GM12891 (cell line): ENCODE results near the gene CCDC92.

ENCODE experiments used
- PAX5 ChIP-seq: IDR thresholded peaks from 2 replicates; pipeline ENCODE4 v1.6.1; 2011; ENCODE audit warnings: low read length, moderate library complexity, mild to moderate bottlenecking; ENCODE audit not compliant: insufficient read depth, severe bottlenecking
- POLR2A ChIP-seq: IDR thresholded peaks from 2 replicates; pipeline ENCODE4 v1.6.1; 2011; ENCODE audit warnings: low read depth, low read length, control low read depth
- POLR2AphosphoS5 ChIP-seq: IDR thresholded peaks from 2 replicates; pipeline ENCODE4 v1.6.1; 2011; ENCODE audit warnings: low read depth, low read length, control low read depth
- POU2F2 ChIP-seq: IDR thresholded peaks from 2 replicates; pipeline ENCODE4 v1.6.1; 2011; ENCODE audit warnings: low read depth, mild to moderate bottlenecking, control low read depth, low read length, moderate library complexity
- SPI1 ChIP-seq: IDR thresholded peaks from 2 replicates; pipeline ENCODE4 v1.6.1; 2011; ENCODE audit warnings: low read depth, low read length, control low read depth
- TAF1 ChIP-seq: IDR thresholded peaks from 2 replicates; pipeline ENCODE4 v1.6.1; 2011; ENCODE audit warnings: low read depth, low read length, control low read depth

DNA sequence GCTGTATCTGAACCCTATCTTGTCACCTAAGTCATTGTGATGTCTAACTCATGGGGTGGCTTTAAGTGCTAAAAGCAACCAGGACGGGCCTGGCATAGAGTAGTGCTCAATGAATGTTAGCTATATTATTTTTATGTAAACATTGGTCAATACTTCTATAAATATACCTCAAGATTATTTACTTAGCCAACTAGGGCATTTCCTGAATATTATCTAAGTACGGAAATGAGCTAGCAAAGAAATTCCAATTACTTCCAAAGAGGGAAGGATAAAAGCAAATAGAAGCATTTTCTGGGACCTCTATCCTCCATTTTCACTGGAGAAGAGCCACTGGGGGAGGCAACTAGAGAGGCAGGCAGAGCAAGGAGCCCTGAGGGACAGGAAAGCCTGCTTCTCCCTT lies 20.6 kb downstream of the CCDC92 start:
- TF ChIP-seq POLR2A (no peak), POLR2AphosphoS5 (no peak), SPI1 (no peak), TAF1 (no peak), POU2F2 (no peak), PAX5 (no peak)
